Rectal smooth muscle tissue (tissue), 1 donor: ENCODE measurements around the gene TMEM97.
"Not testable (repeated sequence)": the region's sequence is repeated elsewhere in the genome, so short reads cannot be mapped to it uniquely, and the experiment has no call there.

ENCODE experiments used
- H3K27ac ChIP-seq: one replicate; pipeline ENCODE4 v1.7.0; 2013; ENCODE audit warnings: low read depth, low read length, inconsistent platforms
- H3K27me3 ChIP-seq: one replicate; pipeline ENCODE4 v1.7.0; 2013; ENCODE audit warnings: low read length; ENCODE audit not compliant: control insufficient read depth, insufficient read depth
- H3K36me3 ChIP-seq: one replicate; pipeline ENCODE4 v1.7.0; 2013; ENCODE audit warnings: low read length; ENCODE audit not compliant: control insufficient read depth, insufficient read depth
- H3K4me1 ChIP-seq: one replicate; pipeline ENCODE4 v1.7.0; 2013; ENCODE audit warnings: low read length; ENCODE audit not compliant: control insufficient read depth, insufficient read depth
- H3K4me3 ChIP-seq: one replicate; pipeline ENCODE4 v1.7.0; 2013; ENCODE audit warnings: low read length
- H3K9ac ChIP-seq: one replicate; pipeline ENCODE4 v1.7.0; 2013; ENCODE audit warnings: low read length

Gene TMEM97

GRCh38 chr17:28318759-28319597, at the start of gene TMEM97:
Gene TMEM97, plus strand, starts transcription at chr17:28319200. Its CDS starts 40 bp downstream, at chr17:28319240.
- Histone ChIP-seq H3K4me3 (peak within 1 kb of the TSS; percentile 85), H3K9ac (no peak within 1 kb of the TSS), H3K4me1 (peaks cover 4% of the 10 kb centered on the region), H3K36me3 (no peaks in the 10 kb centered on the region), H3K27me3 (no peaks in the 10 kb centered on the region), H3K27ac (no peak within 1 kb of the TSS)

DNA sequence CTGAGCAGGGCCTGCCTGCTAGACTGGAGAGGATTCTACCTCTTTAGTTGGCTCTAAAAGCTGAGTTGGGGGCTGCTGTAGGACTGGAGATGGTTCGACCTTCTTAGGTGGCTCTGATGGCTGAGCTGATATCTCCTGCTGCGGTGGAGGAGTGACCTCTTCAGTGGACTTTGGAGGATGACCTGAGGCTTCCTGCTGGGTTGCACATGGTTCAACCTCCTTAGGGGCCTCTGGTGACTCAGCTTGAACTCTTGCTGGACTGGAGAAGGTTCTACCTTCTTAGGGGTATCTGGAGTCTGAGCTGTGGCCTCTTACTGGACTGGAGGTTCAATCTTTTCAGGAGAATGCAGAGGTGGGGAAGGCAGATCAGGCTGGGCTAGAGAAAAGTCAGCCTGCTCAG, 48.9 kb upstream of the TMEM97 start:
- no peaks in the 10 kb centered on the region for H3K4me1 ChIP-seq
- H3K4me3 ChIP-seq, result no peak overlapping the region
- no peaks in the 10 kb centered on the region for H3K36me3 ChIP-seq
- no peak overlapping the region for H3K27ac ChIP-seq
- no peaks in the 10 kb centered on the region for H3K27me3 ChIP-seq
- no peak overlapping the region for H3K9ac ChIP-seq

- H3K9ac ChIP-seq, result no peak overlapping the region
- no peak overlapping the region for H3K27ac ChIP-seq
- H3K27me3 ChIP-seq, result no peaks in the 10 kb centered on the region
- no peaks in the 10 kb centered on the region for H3K36me3 ChIP-seq
- no peak overlapping the region for H3K4me3 ChIP-seq
- H3K4me1 ChIP-seq, result no peaks in the 10 kb centered on the region
These were observed 48.1 kb upstream of the TMEM97 start for GRCh38 chr17:28270926-28271325.

DNA sequence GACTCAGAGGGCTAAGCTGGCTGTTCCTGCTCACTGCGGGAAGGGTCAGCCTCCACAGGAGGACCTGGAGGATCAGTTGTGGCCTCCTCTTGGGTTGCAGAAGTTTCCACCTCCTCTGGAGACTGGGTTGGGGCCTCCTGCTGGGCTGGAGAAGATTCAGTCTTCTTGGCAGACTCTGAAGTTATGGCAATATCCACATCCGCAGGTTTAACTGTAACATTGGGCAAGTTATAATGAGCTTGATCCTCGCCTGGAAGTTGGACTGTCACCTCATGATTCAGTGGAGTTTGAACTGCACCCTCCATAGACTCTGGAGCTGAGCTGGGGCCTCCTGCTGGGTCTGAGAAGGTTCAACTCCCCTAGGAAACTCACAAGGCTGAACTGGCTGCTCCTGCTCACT, 47.6 kb upstream of the TMEM97 start:
- Histone ChIP-seq H3K9ac (no peak overlapping the region), H3K36me3 (no peaks in the 10 kb centered on the region), H3K27me3 (no peaks in the 10 kb centered on the region)

GRCh38 chr17:28272166-28272565, 46.8 kb upstream of the TMEM97 start:
- no peaks in the 10 kb centered on the region for H3K4me1 ChIP-seq
- H3K36me3 ChIP-seq, result no peaks in the 10 kb centered on the region
- no peak overlapping the region for H3K9ac ChIP-seq
- no peak overlapping the region for H3K27ac ChIP-seq
- no peak overlapping the region for H3K4me3 ChIP-seq
- no peaks in the 10 kb centered on the region for H3K27me3 ChIP-seq

More for the DNA sequence above, 47.6 kb upstream of the TMEM97 start:
- Histone ChIP-seq H3K27ac (no peak overlapping the region), H3K4me3 (no peak overlapping the region), H3K4me1 (no peaks in the 10 kb centered on the region)

- H3K9ac ChIP-seq, H3K27ac ChIP-seq, H3K4me1 ChIP-seq, H3K27me3 ChIP-seq, H3K36me3 ChIP-seq, H3K4me3 ChIP-seq: not testable (repeated sequence)
These were observed 45.7 kb upstream of the TMEM97 start for GRCh38 chr17:28273341-28273740.

DNA sequence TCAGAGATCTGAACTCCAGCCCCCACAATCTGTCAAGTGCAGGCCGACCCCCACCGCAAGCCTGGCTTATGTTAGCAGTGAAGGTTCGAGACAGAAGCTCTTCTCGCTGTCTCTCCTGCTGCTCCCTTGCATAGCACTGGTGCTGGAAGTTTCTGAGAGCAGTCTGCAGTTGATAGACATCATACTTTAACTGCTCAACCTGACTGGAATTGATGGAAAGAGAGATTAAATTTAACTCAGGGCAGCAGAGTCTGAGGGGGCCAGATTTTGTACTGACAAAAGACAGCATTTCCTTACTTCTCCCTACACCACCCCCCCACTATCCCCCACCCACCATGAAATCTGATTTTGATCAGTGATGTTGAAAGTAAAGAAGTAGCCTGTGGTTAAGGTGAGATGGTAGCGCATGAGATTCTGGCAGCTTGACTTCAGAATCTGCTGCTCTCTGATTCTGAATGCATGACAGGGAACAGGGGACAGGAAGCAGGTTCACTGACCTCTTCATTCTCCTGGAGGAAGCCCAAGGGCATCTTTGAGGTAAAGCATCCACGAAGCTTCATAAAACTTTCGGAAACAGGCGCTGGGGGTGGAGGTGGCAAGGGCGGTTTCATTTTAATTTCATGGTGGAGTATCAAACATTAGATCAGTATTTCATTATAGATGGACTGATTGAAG, 44.3 kb upstream of the TMEM97 start:
- H3K9ac ChIP-seq, result no peak overlapping the region
- H3K4me1 ChIP-seq, result no peaks in the 10 kb centered on the region

GRCh38 chr17:28276011-28276410, 43.0 kb upstream of the TMEM97 start:
- Histone ChIP-seq H3K4me1 (no peaks in the 10 kb centered on the region), H3K27me3 (no peaks in the 10 kb centered on the region), H3K9ac (no peak overlapping the region), H3K36me3 (no peaks in the 10 kb centered on the region), H3K27ac (no peak overlapping the region), H3K4me3 (no peak overlapping the region)

More for the DNA sequence above, 44.3 kb upstream of the TMEM97 start:
- Histone ChIP-seq H3K36me3 (no peaks in the 10 kb centered on the region), H3K4me3 (no peak overlapping the region), H3K27ac (no peak overlapping the region), H3K27me3 (no peaks in the 10 kb centered on the region)

- Histone ChIP-seq H3K27me3 (no peaks in the 10 kb centered on the region), H3K9ac (no peak overlapping the region), H3K27ac (no peak overlapping the region), H3K36me3 (no peaks in the 10 kb centered on the region), H3K4me1 (no peaks in the 10 kb centered on the region), H3K4me3 (no peak overlapping the region)
These were observed 39.6 kb upstream of the TMEM97 start for GRCh38 chr17:28279411-28279810.

DNA sequence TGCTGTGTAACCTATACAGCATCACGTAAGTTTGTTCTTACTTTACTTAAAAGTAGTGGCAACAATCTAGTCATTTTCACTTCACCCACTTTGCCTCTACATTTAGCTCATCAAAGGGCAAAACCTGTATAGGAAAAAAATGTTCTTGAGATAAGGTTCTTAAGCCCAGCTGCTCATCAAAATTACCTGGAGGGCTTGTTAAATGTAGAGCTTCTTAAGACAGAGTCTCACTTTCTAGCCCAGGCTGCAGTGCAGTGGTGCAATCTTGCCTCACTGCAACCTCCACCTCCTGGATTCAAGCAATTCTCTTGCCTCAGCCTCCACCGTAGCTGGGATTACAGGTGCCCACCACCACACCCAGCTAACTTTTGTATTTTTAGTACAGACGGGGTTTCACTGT, 38.2 kb upstream of the TMEM97 start:
- Histone ChIP-seq H3K36me3 (no peaks in the 10 kb centered on the region), H3K27ac (no peak overlapping the region), H3K27me3 (no peaks in the 10 kb centered on the region), H3K9ac (no peak overlapping the region), H3K4me3 (no peak overlapping the region), H3K4me1 (no peaks in the 10 kb centered on the region)

DNA sequence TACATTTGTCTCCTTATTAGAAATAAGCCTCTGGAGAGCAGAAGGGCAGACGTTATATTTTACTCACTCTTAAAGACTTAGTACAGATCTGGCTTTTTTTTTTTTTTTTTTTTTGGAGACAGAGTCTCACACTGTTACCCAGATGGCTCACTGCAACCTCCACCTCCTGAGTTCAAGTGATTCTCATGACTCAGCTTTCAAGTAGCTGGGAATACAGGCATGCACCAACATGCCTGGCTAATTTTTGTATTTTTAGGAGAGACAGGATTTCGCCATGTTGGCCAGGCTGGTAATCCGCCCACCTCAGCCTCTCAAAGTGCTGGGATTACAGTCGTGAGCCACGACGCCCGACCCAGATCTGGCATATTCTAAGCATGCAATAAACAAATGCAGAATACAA, 36.4 kb upstream of the TMEM97 start:
- Histone ChIP-seq H3K36me3 (no peaks in the 10 kb centered on the region), H3K9ac (no peak overlapping the region), H3K27me3 (no peaks in the 10 kb centered on the region), H3K4me1 (no peaks in the 10 kb centered on the region), H3K4me3 (no peak overlapping the region), H3K27ac (no peak overlapping the region)

DNA sequence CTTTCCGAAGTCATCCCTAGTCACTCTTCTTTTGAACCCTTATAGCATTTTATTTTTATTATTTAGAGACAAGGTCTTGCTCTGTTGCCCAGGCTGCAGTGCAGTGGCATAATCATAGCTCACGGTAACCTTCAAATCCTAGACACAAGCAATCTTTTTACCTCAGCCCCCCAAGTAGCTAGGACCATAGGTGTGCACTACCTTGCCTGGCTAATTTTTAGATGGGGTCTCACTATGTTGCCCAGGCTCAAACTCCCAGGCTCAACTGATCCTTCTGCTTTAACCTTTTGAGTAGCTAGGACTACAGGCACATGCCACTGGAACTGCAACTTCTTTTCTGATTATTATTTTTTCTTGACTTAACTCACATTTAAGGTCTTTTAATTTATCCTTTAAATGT, 33.0 kb upstream of the TMEM97 start:
- H3K27ac ChIP-seq, result no peak overlapping the region
- H3K9ac ChIP-seq, result no peak overlapping the region
- H3K4me1 ChIP-seq, result no peaks in the 10 kb centered on the region
- H3K4me3 ChIP-seq, result no peak overlapping the region
- H3K36me3 ChIP-seq, result no peaks in the 10 kb centered on the region
- H3K27me3 ChIP-seq, result no peaks in the 10 kb centered on the region

DNA sequence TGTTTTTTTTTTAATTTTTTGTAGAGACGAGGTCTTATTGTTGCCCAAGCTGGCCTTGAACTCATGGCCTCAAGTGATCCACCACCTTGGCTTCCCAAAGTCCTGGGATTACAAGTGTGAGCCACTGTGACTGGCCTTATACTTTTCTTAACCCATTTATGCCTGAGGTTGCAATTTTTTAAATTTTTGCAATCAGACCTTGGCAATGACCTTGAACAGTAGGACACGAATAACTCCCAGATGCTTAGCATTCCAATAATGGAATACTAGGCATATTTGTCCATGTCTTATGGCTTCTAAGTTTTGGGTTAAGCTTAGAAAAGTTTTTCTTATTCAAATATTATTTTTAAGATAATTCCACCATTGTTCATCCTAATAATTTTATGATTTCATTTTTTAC, 28.3 kb upstream of the TMEM97 start:
- H3K4me1 ChIP-seq, result no peaks in the 10 kb centered on the region
- H3K9ac ChIP-seq, result no peak overlapping the region
- H3K27ac ChIP-seq, result no peak overlapping the region
- no peaks in the 10 kb centered on the region for H3K36me3 ChIP-seq
- no peak overlapping the region for H3K4me3 ChIP-seq
- H3K27me3 ChIP-seq, result no peaks in the 10 kb centered on the region
